GM12865 (cell line): ENCODE results near the gene ZDHHC6.

Source experiments
- DNase-seq: peaks from one replicate; pipeline ENCODE4 v3.0.0; 2010; ENCODE audit warnings: low read depth
- H3K4me3 ChIP-seq: 2 replicates; pipeline ENCODE4 v1.5.1; 2011; ENCODE audit warnings: mild to moderate bottlenecking, low read depth, low read length, control low read depth
- TF ChIP-seq, protein P1 (sequence below): IDR thresholded peaks from 2 replicates; pipeline ENCODE4 v1.5.1; 2011; ENCODE audit warnings: low read length, control low read depth, low read depth, inconsistent platforms; ENCODE audit not compliant: insufficient read depth; ENCODE audit errors: missing control alignments

The ZDHHC6 gene

GRCh38 chr10:112446055-112446854, 459 bp downstream of the ZDHHC6 start:
- peak overlapping the region; percentile 87 for H3K4me3 ChIP-seq
- peak; percentile 15 for DNase-seq
- TF ChIP-seq, protein P1, sequence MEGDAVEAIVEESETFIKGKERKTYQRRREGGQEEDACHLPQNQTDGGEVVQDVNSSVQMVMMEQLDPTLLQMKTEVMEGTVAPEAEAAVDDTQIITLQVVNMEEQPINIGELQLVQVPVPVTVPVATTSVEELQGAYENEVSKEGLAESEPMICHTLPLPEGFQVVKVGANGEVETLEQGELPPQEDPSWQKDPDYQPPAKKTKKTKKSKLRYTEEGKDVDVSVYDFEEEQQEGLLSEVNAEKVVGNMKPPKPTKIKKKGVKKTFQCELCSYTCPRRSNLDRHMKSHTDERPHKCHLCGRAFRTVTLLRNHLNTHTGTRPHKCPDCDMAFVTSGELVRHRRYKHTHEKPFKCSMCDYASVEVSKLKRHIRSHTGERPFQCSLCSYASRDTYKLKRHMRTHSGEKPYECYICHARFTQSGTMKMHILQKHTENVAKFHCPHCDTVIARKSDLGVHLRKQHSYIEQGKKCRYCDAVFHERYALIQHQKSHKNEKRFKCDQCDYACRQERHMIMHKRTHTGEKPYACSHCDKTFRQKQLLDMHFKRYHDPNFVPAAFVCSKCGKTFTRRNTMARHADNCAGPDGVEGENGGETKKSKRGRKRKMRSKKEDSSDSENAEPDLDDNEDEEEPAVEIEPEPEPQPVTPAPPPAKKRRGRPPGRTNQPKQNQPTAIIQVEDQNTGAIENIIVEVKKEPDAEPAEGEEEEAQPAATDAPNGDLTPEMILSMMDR: no peak

GRCh38 chr10:112442063-112442462, 4.7 kb downstream of the ZDHHC6 start:
- TF ChIP-seq, protein P1: no peak
- DNase-seq: peak; percentile 18
- H3K4me3 ChIP-seq: no peak overlapping the region

- H3K4me3 ChIP-seq: no peak overlapping the region
- no peak for DNase-seq
- TF ChIP-seq, protein P1: no peak
Observed at GRCh38 chr10:112441520-112441919, 5.2 kb downstream of the ZDHHC6 start.

DNA sequence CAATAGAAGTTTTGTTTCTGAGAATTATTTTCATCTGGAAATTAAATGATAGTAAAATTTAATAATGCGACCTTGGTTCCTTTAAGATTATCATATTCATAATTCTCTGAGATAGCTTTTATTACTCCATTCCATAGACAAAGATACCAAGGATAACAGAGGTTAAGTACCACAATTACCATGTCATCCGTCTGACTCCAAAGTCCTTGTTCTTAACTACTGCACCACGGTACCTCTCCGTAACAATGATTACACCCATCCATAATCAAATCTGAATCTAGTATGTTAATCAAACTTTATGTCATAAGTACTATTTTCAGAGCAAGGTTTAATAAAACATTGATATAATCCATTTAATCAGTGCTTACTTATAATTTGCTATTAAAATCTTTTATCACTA, 8.4 kb downstream of the ZDHHC6 start:
- TF ChIP-seq, protein P1: no peak
- no peak for DNase-seq
- no peak overlapping the region for H3K4me3 ChIP-seq

DNA sequence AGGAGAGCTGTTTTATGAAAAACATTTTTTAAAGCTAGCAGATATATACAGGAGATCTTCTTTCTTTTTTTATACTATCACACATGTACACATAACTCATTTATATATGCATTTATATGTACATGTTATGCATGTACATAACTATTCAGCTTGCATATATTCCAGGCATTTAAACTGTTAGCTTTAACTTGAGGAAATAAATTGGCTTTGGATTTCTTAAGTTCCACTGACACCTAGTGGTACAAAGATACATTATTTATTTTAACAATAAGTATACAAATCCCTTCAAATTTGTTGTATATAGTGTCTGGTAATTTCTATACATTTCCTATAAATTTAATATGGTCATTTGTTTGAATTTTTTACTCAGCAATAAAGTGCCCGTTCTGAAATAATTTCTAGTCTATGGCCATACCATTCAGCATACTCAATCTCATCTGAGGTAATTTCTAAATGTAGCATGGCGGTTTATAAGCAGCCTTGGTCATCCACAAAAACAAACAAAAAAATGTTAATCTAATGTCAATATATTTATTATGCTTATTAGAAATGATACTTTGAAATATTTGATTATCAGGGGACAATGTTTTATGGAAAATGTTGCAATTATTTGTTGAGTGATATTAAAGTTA, 11.6 kb downstream of the ZDHHC6 start:
- TF ChIP-seq, protein P1: peak; percentile 13
- peak; percentile 16 for DNase-seq
- H3K4me3 ChIP-seq: no peak overlapping the region

- no peak for DNase-seq
- H3K4me3 ChIP-seq: no peak overlapping the region
- TF ChIP-seq, protein P1: no peak
Observed at GRCh38 chr10:112433136-112433535, 13.6 kb downstream of the ZDHHC6 start.
